Keratinocyte (primary cell): ENCODE results near the gene TICAM1.

Experiments
- EZH2 ChIP-seq: IDR thresholded peaks from one replicate; pipeline ENCODE4 v1.6.1; 2012; ENCODE audit warnings: inconsistent platforms, mild to moderate bottlenecking, low read length, moderate library complexity
- TF ChIP-seq, protein P1 (sequence below), 3 experiments: IDR thresholded peaks in 1 of 3; conservative IDR thresholded peaks in 1 of 3; optimal IDR thresholded peaks in 1 of 3; 2 replicates in 2 of 3; 3 replicates in 1 of 3; pipeline versions ENCODE3 to v1.5.1; 2011; ENCODE audit warnings: low read length in 3 of 3, mild to moderate bottlenecking in 3 of 3, moderate library complexity in 2 of 3, control low read depth in 1 of 3, inconsistent platforms in 1 of 3; ENCODE audit not compliant: insufficient read depth in 2 of 3; ENCODE audit errors: extremely low read depth in 1 of 3

DNA sequence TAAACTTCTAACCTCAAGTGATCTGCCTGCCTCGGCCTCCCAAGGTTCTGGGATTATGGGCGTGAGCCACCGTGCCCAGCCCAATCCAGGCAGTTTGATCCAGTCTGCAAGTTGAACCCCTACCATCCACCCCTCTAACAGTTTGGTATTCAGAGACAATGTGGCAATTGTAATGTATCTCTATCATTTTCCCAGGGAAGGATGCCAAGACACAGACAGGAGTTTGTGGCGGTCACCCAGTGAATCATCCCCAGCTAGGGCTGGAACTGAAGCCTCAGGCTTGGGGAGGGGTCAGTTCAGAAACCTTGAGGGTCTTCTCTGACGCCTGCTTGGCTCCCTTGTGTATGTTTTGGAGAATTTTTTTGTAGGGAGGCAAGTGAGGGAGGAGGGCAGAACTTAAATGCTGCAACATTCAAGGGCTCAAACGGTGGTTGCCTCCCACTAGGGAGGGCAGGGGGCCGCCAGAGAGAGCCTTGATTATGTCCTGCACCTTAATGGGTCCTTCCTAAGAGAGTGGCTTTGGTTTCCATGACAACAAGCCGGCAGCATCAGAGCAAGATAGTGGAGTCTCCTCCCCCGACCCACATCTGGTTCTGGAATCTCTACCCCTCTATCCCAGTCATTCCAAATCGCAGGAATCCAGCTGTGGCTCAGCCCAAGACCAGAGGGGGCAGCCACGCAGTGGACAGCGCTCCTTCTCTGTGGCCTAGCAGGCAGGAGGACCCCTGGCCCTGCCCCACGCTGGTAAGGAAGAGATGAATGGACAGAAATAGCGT, 54.9 kb downstream of the TICAM1 start:
- TF ChIP-seq, protein P1, sequence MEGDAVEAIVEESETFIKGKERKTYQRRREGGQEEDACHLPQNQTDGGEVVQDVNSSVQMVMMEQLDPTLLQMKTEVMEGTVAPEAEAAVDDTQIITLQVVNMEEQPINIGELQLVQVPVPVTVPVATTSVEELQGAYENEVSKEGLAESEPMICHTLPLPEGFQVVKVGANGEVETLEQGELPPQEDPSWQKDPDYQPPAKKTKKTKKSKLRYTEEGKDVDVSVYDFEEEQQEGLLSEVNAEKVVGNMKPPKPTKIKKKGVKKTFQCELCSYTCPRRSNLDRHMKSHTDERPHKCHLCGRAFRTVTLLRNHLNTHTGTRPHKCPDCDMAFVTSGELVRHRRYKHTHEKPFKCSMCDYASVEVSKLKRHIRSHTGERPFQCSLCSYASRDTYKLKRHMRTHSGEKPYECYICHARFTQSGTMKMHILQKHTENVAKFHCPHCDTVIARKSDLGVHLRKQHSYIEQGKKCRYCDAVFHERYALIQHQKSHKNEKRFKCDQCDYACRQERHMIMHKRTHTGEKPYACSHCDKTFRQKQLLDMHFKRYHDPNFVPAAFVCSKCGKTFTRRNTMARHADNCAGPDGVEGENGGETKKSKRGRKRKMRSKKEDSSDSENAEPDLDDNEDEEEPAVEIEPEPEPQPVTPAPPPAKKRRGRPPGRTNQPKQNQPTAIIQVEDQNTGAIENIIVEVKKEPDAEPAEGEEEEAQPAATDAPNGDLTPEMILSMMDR (optimal IDR thresholded peaks at IDR 0.05 in 1 of 3, IDR thresholded peaks at IDR 0.05 in 1 of 3, conservative IDR thresholded peaks at IDR 0.05 in 1 of 3; ENCODE audit: extremely low read depth in 1 of 3, insufficient read depth in 2 of 3, low read length in 3 of 3) = no peak
- TF ChIP-seq EZH2 = no peak
